HCT116 (cell line): Measurements from ENCODE around the gene MMAA. TPM values are rescaled to one million over a fixed set of nuclear protein-coding genes. Genes with fewer than 3 reads are reported as not detected.

Experiments used
- total RNA-seq: library from RNA; stranded (reverse); gene quantifications from one replicate; pipeline ENCODE4 v1.2.1, GENCODE V29; 2021; ENCODE audit not compliant: unreplicated experiment

The MMAA gene
- total RNA-seq, 1 experiment from 2014 or later, result 3.6 TPM

Other genes starting within 250 kb of the MMAA start
- 23.0 TPM for gene SMAD1, start 137.5 kb upstream of the MMAA start, total RNA-seq
- gene C4orf51, start 60.8 kb downstream of the MMAA start, total RNA-seq, result not detected